Naive thymus-derived CD4-positive, alpha-beta T cell (primary cell): ENCODE results near the gene OCA2. TPM values are rescaled to one million over a fixed set of nuclear protein-coding genes. Genes with fewer than 3 reads are reported as not detected.
"Not testable (repeated sequence)": the region's sequence is repeated elsewhere in the genome, so short reads cannot be mapped to it uniquely, and the experiment has no call there.

Source experiments
- ATAC-seq: fragments of 150-1000 bp; cut with Tn5 transposase; 2 replicates; pipeline ENCODE4 v1.10.0; 2021; ENCODE audit warnings: mild to moderate bottlenecking, moderate library complexity
- CTCF ChIA-PET: fragments of 350-600 bp; sonication (Branson Sonifier 250); formaldehyde crosslinking; loops from one replicate; lab custom pipeline; 2021; ENCODE audit warnings: antibody characterized with exemption; lab: Charles Lee
- POLR2A ChIA-PET: fragments of 350-600 bp; sonication (Branson Sonifier 250); formaldehyde crosslinking; loops from one replicate; lab custom pipeline; 2021; ENCODE audit warnings: antibody characterized with exemption, inconsistent platforms; lab: Charles Lee
- DNase-seq, 9 donors: peaks; one replicate each; pipeline versions ENCODE4 v3.0.0 to v3.0.0-alpha.2; 2020 to 2022; ENCODE audit warnings: mixed read lengths in 1 of 9
- H3K27ac ChIP-seq: one replicate; pipeline ENCODE4 v1.7.0; 2013; ENCODE audit warnings: mild to moderate bottlenecking, low read depth, low read length, moderate library complexity
- H3K27me3 ChIP-seq, 2 donors: one replicate each; pipeline ENCODE4 v1.7.0; 2013; ENCODE audit warnings: low read length in 2 of 2, mild to moderate bottlenecking in 2 of 2, moderate library complexity in 2 of 2; ENCODE audit not compliant: control insufficient read depth in 2 of 2, insufficient read depth in 2 of 2
- H3K36me3 ChIP-seq, 3 experiments: 1 replicate in 2 of 3; 2 replicates in 1 of 3; pipeline ENCODE4 v1.7.0; 2013; ENCODE audit warnings: low read length in 3 of 3, mild to moderate bottlenecking in 3 of 3, moderate library complexity in 1 of 3; ENCODE audit not compliant: insufficient read depth in 3 of 3, control insufficient read depth in 2 of 3
- H3K4me1 ChIP-seq, 2 donors: one replicate each; pipeline ENCODE4 v1.7.0; 2013; ENCODE audit warnings: low read length in 2 of 2, mild to moderate bottlenecking in 2 of 2, moderate library complexity in 1 of 2; ENCODE audit not compliant: control insufficient read depth in 2 of 2, insufficient read depth in 2 of 2
- H3K4me3 ChIP-seq: 2 replicates; pipeline ENCODE4 v1.7.0; 2013; ENCODE audit warnings: mild to moderate bottlenecking, low read length
- H3K9me3 ChIP-seq, 3 experiments: 1 replicate in 2 of 3; 2 replicates in 1 of 3; pipeline ENCODE4 v1.7.0; 2013; ENCODE audit warnings: low read length in 3 of 3; ENCODE audit not compliant: control insufficient read depth in 2 of 3
- H3K27ac Mint-ChIP-seq, 9 donors: one replicate each; pipeline ENCODE4 v1.8.0; 2020 to 2022; ENCODE audit warnings: mixed read lengths in 9 of 9, mild to moderate bottlenecking in 8 of 9, moderate library complexity in 5 of 9, inconsistent platforms in 2 of 9
- H3K27me3 Mint-ChIP-seq, 5 donors: one replicate each; pipeline ENCODE4 v1.8.0; 2021 to 2022; ENCODE audit warnings: mixed read lengths in 5 of 5, mild to moderate bottlenecking in 1 of 5
- H3K36me3 Mint-ChIP-seq, 5 donors: one replicate each; pipeline ENCODE4 v1.8.0; 2020 to 2022; ENCODE audit warnings: mixed read lengths in 5 of 5, mild to moderate bottlenecking in 3 of 5, inconsistent platforms in 1 of 5
- H3K4me1 Mint-ChIP-seq, 7 donors: one replicate each; pipeline ENCODE4 v1.8.0; 2020 to 2022; ENCODE audit warnings: mixed read lengths in 7 of 7, mild to moderate bottlenecking in 3 of 7, inconsistent platforms in 1 of 7
- H3K4me3 Mint-ChIP-seq, 10 donors: one replicate each; pipeline ENCODE4 v1.8.0; 2020 to 2022; ENCODE audit warnings: mild to moderate bottlenecking in 10 of 10, mixed read lengths in 10 of 10, moderate library complexity in 6 of 10, inconsistent platforms in 2 of 10
- H3K9me3 Mint-ChIP-seq, 11 donors: one replicate each; pipeline ENCODE4 v1.8.0; 2020 to 2022; ENCODE audit warnings: mixed read lengths in 11 of 11, mild to moderate bottlenecking in 4 of 11, inconsistent platforms in 1 of 11, moderate library complexity in 1 of 11
- intact Hi-C, 2 donors: fragments of 100-400 bp; cut with micrococcal nuclease; formaldehyde crosslinking; loops; one replicate each; pipeline ENCODE4 v1.15.1; 2023
- polyA plus RNA-seq, 2 donors: library from polyadenylated mRNA; unstranded; fragments of 300-500 nt; fragmentation: Illumina TruSeq; gene quantifications; one replicate each; pipeline ENCODE4 v1.2.3, GENCODE V29; 2021
- total RNA-seq, 6 experiments: library from RNA in 5 of 6; stranded (reverse) in 5 of 6; gene quantifications; 1 replicate in 5 of 6; 2 replicates in 1 of 6; pipeline ENCODE4 v1.2.3 and lab custom pipeline; 2021 to 2026

Gene OCA2
- total RNA-seq (not detected), polyA plus RNA-seq (not detected), total RNA-seq (lab: John Stamatoyannopoulos, UW) (not detected)

- H3K36me3 Mint-ChIP-seq: peaks cover 0 to 20% (median under 1%) of the 10 kb centered on the region in 5 donors
- H3K9me3 ChIP-seq: no peaks in the 10 kb centered on the region
- H3K27me3 ChIP-seq: peaks cover 4 to 38% of the 10 kb centered on the region in 2 donors
- H3K27ac ChIP-seq: no peak within 1 kb of the TSS
- ChIA-PET CTCF (no interaction called here), POLR2A (no interaction called here)
- DNase-seq (peak in 8 of 9 donors; percentile 24 to 66 (median 52)), ATAC-seq (peak; percentile 71)
- H3K27me3 Mint-ChIP-seq: peaks cover 50 to 61% (median 54%) of the 10 kb centered on the region in 5 donors
- intact Hi-C loops: no loop called here
- H3K4me3 ChIP-seq: no peak within 1 kb of the TSS
- H3K27ac Mint-ChIP-seq: peak within 1 kb of the TSS in 1 of 9 donors; percentile 1
- peaks cover 15 to 44% (median 32%) of the 10 kb centered on the region in 7 donors for H3K4me1 Mint-ChIP-seq
- peaks cover 0 to 8% (median under 1%) of the 10 kb centered on the region in 11 donors for H3K9me3 Mint-ChIP-seq
- H3K4me1 ChIP-seq: peaks cover 16 to 30% of the 10 kb centered on the region in 2 donors
- H3K4me3 Mint-ChIP-seq: peak within 1 kb of the TSS; percentile 39 to 95 (median 74)
- H3K36me3 ChIP-seq: no peaks in the 10 kb centered on the region
Observed at GRCh38 chr15:28098766-28099554, at the start of gene OCA2. OCA2 (minus strand) TSS chr15:28099315; CDS start chr15:28081874, 17,441 bp downstream.

GRCh38 chr15:28147801-28148200 lies 48.7 kb upstream of the OCA2 start:
- H3K4me3 Mint-ChIP-seq: peak overlapping the region in 2 of 10 donors; percentile 46 to 51
- peaks cover 24 to 79% (median 47%) of the 10 kb centered on the region in 5 donors for H3K36me3 Mint-ChIP-seq
- H3K27me3 Mint-ChIP-seq: no peaks in the 10 kb centered on the region
- H3K27ac ChIP-seq: no peak overlapping the region
- H3K27me3 ChIP-seq: no peaks in the 10 kb centered on the region
- peaks cover 3 to 27% (median 13%) of the 10 kb centered on the region in 11 donors for H3K9me3 Mint-ChIP-seq
- H3K4me1 ChIP-seq: no peaks in the 10 kb centered on the region
- no peak overlapping the region for H3K4me3 ChIP-seq
- peak overlapping the region in 2 of 9 donors; percentile 59 to 86 for H3K27ac Mint-ChIP-seq
- ATAC-seq (no peak), DNase-seq (no peak)
- CTCF ChIA-PET: no interaction called here
- H3K9me3 ChIP-seq: no peaks in the 10 kb centered on the region
- peaks cover 0 to 30% (median 11%) of the 10 kb centered on the region in 3 experiments for H3K36me3 ChIP-seq
- POLR2A ChIA-PET: no interaction called here
- intact Hi-C loops: no loop called here
- H3K4me1 Mint-ChIP-seq: peaks cover 0 to 79% (median 11%) of the 10 kb centered on the region in 7 donors

GRCh38 chr15:28145419-28145818 lies 46.3 kb upstream of the OCA2 start:
- intact Hi-C loops, ATAC-seq, H3K4me1 ChIP-seq, POLR2A ChIA-PET, H3K27me3 ChIP-seq, H3K27ac ChIP-seq, H3K4me3 ChIP-seq, CTCF ChIA-PET, H3K27me3 Mint-ChIP-seq, H3K9me3 ChIP-seq: not testable (repeated sequence)
- H3K36me3 Mint-ChIP-seq: peaks cover 16 to 73% (median 47%) of the 10 kb centered on the region in 5 donors
- H3K36me3 ChIP-seq: peaks cover 0 to 44% (median 11%) of the 10 kb centered on the region in 3 experiments
- peak overlapping the region in 3 of 10 donors; percentile 6 to 63 (median 61) for H3K4me3 Mint-ChIP-seq
- H3K27ac Mint-ChIP-seq: peak overlapping the region in 2 of 9 donors; percentile 64 to 78
- H3K9me3 Mint-ChIP-seq: peaks cover 3 to 23% (median 10%) of the 10 kb centered on the region in 11 donors
- H3K4me1 Mint-ChIP-seq: peaks cover 0 to 59% (median 11%) of the 10 kb centered on the region in 7 donors
- DNase-seq: peak in 1 of 9 donors; percentile 48

- peaks cover 8 to 71% (median 55%) of the 10 kb centered on the region in 5 donors for H3K36me3 Mint-ChIP-seq
- intact Hi-C loops: no loop called here
- POLR2A ChIA-PET: no interaction called here
- peak overlapping the region in 2 of 9 donors; percentile 69 to 97 for H3K27ac Mint-ChIP-seq
- CTCF ChIA-PET: interaction anchor here (1.2 kb wide), 1 partner anchor 11 kb away, joined by 3 read pairs; no protein-coding TSS in a partner anchor
- no peaks in the 10 kb centered on the region for H3K27me3 ChIP-seq
- H3K9me3 Mint-ChIP-seq: peaks cover 0 to 4% (median 0%) of the 10 kb centered on the region in 11 donors
- H3K27me3 Mint-ChIP-seq: no peaks in the 10 kb centered on the region
- no peak for DNase-seq
- no peak for ATAC-seq
- no peaks in the 10 kb centered on the region for H3K9me3 ChIP-seq
- no peak overlapping the region for H3K4me3 ChIP-seq
- H3K36me3 ChIP-seq: peaks cover 0 to 33% (median 6%) of the 10 kb centered on the region in 3 experiments
- no peak overlapping the region for H3K27ac ChIP-seq
- peaks cover 8 to 68% (median 35%) of the 10 kb centered on the region in 7 donors for H3K4me1 Mint-ChIP-seq
- H3K4me3 Mint-ChIP-seq: no peak overlapping the region
- H3K4me1 ChIP-seq: peaks cover 0 to 17% of the 10 kb centered on the region in 2 donors
Observed at GRCh38 chr15:28140062-28140461, 40.9 kb upstream of the OCA2 start.

- peaks cover 8 to 77% (median 43%) of the 10 kb centered on the region in 7 donors for H3K4me1 Mint-ChIP-seq
- CTCF ChIA-PET: interaction anchor here (0.7 kb wide), 1 partner anchor 1034 kb away, joined by 4 read pairs; no protein-coding TSS in a partner anchor
- POLR2A ChIA-PET: not testable (repeated sequence)
Observed at GRCh38 chr15:28137408-28138039, 38.4 kb upstream of the OCA2 start.

GRCh38 chr15:28136236-28136904 lies 37.3 kb upstream of the OCA2 start:
- peak overlapping the region in 5 of 10 donors; percentile 3 to 77 (median 47) for H3K4me3 Mint-ChIP-seq
- peak; percentile 89 for ATAC-seq
- Histone ChIP-seq H3K4me1 (peaks cover 0 to 17% of the 10 kb centered on the region in 2 donors), H3K36me3 (peaks cover 0 to 17% (median 0%) of the 10 kb centered on the region in 3 experiments)
- H3K36me3 Mint-ChIP-seq: peaks cover 4 to 64% (median 43%) of the 10 kb centered on the region in 5 donors
- H3K9me3 Mint-ChIP-seq, H3K27me3 Mint-ChIP-seq, intact Hi-C loops, H3K4me3 ChIP-seq, POLR2A ChIA-PET, CTCF ChIA-PET, H3K27me3 ChIP-seq, H3K9me3 ChIP-seq, H3K27ac ChIP-seq: not testable (repeated sequence)
- peak in 3 of 9 donors; percentile 10 to 50 (median 17) for DNase-seq
- peak overlapping the region in 6 of 9 donors; percentile 32 to 97 (median 62) for H3K27ac Mint-ChIP-seq
- peaks cover 8 to 81% (median 43%) of the 10 kb centered on the region in 7 donors for H3K4me1 Mint-ChIP-seq

More at GRCh38 chr15:28137408-28138039, 38.4 kb upstream of the OCA2 start:
- intact Hi-C loops, H3K27me3 ChIP-seq, H3K9me3 ChIP-seq, H3K27me3 Mint-ChIP-seq, H3K9me3 Mint-ChIP-seq, ATAC-seq, H3K4me3 ChIP-seq, H3K27ac ChIP-seq: not testable (repeated sequence)
- H3K4me1 ChIP-seq: peaks cover 0 to 17% of the 10 kb centered on the region in 2 donors
- peak overlapping the region in 5 of 10 donors; percentile 10 to 77 (median 36) for H3K4me3 Mint-ChIP-seq
- H3K36me3 ChIP-seq: peaks cover 0 to 16% (median 0%) of the 10 kb centered on the region in 3 experiments
- peak in 1 of 9 donors; percentile 38 for DNase-seq
- H3K27ac Mint-ChIP-seq: peak overlapping the region; percentile 32 to 97 (median 71)
- H3K36me3 Mint-ChIP-seq: peaks cover 4 to 67% (median 51%) of the 10 kb centered on the region in 5 donors
